NCI-H345 treated with DMSO at 0.1 percent for 48 hours (cell line): ENCODE results near the gene SLC39A12.
"Not testable (repeated sequence)": the region's sequence is repeated elsewhere in the genome, so short reads cannot be mapped to it uniquely, and the experiment has no call there.

Source experiments
- DNase-seq: peaks from one replicate; lab custom pipeline; 2025; ENCODE audit not compliant: unreplicated experiment; lab: John Stamatoyannopoulos, UW

Gene SLC39A12

GRCh38 chr10:17951868-17952371 is at the start of gene SLC39A12:
SLC39A12 (plus strand) TSS chr10:17951918; CDS start chr10:17953277, 1,359 bp downstream.
- DNase-seq, result no peak

DNA sequence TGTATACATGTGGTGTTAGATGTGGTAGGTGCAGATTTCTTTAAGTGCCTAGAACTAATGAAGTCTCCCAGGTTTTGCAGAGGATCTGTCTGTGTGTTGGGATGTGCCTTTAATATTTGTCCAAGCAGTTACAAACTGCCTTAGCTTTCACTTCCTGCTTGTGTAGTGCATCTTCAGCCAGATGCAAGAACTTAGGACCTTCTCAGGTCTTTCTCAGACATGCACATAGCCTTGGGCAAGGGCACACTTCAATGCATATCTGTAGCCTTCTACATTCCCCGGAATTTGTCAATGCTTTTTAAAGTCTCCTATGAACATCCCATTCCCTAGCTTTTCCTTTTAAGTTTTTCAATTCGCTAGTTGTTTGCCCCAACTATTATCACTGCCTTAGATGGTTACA is 47.2 kb upstream of the SLC39A12 start:
- DNase-seq, result no peak

DNA sequence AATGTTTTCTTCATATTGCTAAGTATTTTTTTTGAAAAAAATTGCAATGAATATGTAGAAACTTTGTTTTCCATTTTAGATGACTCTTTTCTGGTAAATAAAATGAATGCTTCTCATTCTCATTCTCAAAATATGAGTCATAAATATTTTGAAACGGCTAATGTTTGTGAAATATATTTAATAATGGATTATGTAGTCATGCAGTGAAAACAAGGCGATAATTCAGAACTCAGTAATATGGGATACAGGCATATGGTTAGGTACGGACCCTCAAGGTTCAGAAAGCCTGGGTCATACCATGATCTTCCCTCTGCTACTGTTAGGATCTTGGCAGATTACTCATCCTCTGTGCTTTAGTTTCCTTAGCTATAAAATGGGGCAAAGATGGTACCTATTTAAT is 46.2 kb upstream of the SLC39A12 start:
- no peak for DNase-seq

- DNase-seq, result no peak
Observed at GRCh38 chr10:17906002-17906401, 45.7 kb upstream of the SLC39A12 start.

DNA sequence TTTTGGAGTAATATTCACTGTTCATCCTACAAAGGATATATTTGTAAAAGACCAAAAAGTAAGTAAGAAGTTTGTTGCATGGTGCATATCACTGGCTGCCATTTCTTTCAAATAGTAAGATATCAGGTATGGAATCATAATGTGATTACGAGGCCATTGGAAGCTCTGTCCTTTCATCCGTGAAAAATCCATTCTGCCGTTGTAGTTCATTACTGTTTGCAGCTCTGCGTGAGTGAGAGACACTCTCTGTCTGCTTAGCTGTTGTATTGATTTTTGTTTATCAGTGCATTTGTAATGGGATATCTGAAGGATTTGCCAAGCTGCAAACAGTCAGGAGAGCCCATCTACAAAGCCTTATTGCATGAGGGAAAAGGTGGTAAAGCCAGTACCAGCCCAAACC is 44.1 kb upstream of the SLC39A12 start:
- no peak for DNase-seq

DNA sequence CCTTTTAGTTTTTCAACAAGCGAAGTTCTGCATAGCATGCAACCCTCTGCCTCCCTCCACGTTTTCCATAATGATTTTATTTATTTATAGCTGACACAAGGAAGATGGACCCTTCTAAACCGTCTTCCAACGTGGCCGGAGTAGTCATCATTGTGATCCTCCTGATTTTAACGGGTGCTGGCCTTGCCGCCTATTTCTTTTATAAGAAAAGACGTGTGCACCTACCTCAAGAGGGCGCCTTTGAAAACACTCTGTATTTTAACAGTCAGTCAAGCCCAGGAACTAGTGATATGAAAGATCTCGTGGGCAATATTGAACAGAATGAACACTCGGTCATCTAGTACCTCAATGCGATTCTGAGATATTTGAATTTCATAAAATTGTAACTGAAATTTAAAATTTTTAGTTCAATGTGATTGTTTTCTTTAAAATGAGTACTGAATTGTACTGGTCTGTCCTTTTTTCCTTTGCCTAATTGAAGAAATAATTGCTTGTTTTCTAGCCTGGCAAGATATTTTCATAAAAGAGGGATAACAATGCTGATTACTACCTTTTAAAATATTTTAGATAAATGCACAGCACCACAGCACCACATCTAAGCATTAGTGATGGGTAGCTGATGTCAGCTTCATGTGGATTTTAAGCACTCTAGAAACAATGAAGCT is 41.5 kb upstream of the SLC39A12 start:
- no peak for DNase-seq

- no peak for DNase-seq
Observed at GRCh38 chr10:17912754-17913153, 39.0 kb upstream of the SLC39A12 start.

DNA sequence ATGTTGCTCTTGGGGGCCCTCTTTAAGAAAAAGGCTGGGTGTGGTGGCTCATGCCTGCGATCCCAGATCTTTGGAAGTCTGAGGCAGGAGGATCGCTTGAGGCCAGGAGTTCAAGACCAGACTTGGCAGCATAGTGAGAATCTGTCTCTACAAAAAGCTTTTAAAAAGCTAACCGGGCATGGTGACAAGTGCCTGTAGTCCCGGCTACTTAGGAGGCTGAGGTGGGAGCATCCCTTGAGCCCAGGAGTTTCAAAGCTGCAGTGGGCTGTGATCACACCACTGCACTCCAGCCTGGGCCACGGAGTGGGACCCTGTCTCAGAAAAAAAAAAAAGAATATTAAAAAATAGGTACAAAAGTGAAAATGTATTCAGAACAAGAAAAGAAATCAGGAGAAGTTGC is 38.1 kb upstream of the SLC39A12 start:
- no peak for DNase-seq

DNA sequence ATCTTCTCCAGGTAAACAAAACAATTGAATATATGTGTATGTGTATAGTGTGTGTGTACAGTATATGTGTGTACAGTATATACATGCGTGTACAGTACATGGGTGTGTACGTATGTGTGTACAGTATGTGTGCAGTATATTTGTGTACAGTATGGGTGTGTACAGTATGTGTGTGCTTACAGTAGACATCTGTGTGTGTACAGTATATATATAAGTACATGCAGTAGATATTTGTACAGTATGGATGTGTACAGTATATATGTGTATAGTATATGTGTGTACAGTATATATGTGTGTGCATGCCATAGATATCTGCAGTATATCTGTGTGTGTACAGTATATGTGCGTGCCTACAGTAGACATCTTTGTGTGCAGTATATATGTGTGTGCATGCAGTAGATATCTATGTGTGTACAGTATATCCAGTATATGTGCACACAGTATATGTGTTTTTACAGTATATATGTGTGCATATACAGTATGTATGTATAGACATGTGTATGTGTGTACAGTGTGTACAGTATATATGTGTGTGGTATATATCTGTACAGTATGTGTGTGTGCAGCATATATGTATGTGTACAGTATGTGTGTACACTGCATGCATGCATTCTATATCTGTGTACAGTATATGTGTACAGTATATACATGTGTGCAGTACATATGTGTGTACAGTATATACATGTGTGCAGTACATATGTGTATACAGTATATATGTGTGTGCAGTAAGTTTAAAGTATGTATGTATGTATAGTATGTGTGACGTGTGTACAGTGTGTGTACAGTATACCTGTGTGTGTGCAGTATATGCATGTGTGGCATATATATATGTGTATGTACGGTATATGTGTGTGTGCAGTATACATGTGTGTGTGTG is 37.3 kb upstream of the SLC39A12 start:
- DNase-seq, result no peak

- no peak for DNase-seq
Observed at GRCh38 chr10:17915181-17915580, 36.5 kb upstream of the SLC39A12 start.

DNA sequence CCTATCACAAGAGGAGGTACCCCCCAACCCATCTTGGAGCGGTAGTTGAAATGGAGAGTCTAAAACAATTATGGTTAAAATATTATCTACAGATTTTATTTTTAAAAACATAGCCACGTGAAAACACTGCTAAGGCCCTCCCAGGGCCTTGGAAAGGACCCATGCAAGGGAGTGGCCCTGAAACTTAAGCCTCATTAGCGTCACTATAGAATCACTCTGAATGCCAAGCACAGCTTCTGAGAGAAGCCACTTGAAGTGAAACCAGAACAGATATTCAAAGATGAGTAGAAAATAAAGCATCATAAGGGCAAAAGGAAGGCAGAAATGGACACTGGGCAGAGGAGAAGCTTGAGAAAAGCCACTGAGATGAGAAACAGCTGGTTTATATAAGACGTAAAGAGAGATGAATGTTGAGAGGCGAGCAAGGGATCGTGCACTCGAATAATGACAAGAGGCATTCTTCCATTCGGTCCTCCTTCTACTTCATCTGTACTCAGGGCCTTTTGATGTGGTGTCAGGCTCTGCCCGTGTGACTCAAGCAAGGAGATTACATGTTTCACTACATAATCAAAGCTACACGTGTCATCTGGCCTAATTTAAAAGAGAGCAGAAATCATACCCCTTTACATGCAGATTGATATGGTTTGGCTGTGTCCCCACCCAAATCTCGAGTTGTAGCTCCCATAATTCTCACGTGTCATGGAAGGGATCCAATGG is 33.4 kb upstream of the SLC39A12 start:
- DNase-seq, result no peak

DNA sequence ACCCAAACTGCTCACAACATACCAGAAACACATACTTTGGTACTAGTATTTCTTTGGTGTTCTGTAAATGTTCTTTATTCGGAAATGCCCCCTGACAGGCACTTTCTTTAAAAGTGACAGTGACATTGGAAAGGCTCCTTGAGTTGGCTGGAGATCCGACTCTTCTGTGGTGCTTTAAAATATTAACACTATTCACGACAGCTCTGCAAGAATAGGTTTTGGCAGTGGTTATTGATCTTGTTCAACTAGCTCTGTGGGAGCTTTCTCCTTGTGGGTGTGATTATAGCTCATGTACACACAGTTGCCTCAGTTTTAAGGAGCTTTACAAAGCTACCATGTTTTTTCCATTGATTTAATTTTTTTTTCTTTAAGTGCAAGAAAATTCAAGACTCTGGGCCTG is 30.3 kb upstream of the SLC39A12 start:
- DNase-seq, result no peak

DNA sequence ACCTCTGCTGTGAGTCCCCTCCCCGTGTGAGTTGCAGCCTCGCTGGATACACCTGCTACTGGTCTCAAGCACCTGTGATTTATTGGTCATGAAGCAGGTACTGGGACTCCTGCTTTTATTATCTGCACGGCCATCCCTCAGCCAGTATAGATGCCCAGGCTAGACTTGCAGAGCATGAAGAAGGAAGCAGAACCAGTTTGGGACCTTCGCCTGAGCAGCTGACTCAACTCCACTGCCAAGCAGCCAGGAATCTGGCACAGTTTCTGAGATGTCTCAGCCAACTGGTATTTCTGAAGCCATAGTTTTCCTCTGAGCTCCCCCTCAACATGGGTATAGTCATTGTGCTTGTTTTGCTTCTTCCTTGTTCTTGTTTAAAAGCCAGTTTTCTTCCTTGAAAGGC is 28.0 kb upstream of the SLC39A12 start:
- no peak for DNase-seq

GRCh38 chr10:17943033-17943745 is 8.5 kb upstream of the SLC39A12 start:
- no peak for DNase-seq

DNA sequence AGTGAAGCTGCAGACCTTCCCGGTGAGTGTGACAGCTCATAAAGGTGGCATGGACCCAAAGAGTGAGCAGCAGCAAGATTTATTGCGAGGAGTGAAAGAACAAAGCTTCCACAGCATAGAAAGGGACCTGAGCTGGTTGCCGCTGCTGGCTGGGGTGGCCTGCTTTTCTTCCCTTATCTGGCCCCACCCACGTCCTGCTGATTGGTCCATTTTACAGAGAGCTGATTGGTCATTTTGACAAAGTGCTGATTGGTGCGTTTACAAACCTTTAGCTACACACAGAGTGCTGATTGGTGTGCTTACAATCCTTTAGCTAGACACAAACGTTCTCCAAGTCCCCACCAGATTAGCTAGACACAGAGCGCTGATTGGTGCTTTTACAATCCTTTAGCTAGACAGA is 1.4 kb upstream of the SLC39A12 start:
- not testable (repeated sequence) for DNase-seq

GRCh38 chr10:17950726-17951125 is 992 bp upstream of the SLC39A12 start:
- no peak for DNase-seq

DNA sequence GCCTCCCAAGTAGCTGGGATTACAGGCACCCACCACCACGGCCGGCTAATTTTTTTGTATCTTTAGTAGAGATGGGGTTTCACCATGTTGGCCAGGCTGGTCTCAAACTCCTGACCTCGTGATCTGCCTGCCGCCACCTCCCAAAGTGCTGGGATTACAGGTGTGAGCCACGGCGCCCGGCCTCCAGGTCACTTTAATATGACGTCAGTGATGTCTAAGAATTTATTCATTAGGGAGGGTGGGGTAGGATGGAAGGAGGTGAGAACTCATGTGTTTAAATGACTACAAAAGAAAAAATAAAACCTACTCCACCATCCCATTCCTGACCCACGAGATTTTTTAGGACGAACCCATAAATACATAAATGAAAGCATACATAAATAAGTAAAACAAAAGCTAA is 2.7 kb downstream of the SLC39A12 start:
- DNase-seq, result not testable (repeated sequence)

DNA sequence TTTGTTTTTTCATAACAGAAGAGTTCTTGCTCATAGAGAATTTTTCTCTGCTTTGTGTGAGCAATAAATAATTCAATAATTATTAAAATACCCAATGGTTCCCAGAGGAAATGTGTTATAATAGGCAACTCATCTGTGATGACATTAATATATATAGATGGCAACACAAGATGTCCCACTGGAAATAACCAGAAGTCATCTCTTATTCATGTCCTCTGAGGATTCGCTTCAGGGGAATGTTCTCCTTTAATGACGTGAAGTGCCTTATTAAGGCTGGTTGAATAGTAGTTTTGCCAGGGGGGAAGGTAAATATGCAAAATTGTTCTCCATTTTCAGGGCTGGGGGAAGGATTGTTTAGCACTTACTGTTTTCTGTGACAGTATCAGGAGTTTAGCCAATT is 3.1 kb downstream of the SLC39A12 start:
- DNase-seq, result no peak

DNA sequence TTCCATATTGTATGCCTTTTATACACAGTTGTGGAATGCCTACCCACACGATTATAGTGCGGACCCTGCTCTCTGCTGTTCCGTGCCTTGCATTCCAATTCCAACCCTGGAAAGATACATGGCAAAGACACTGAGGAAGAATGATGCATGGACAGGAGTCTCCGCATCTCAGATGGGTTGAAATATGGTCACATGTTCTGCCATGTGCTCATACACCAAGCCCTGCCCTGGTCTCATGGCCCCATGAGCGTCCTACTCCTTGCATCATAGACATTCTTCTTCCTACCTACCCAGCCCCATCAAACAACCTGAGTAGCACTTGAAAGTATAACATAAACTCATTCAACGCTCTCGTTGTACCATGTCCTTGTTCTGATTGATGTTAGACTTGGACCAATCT is 6.3 kb downstream of the SLC39A12 start:
- no peak for DNase-seq

- no peak for DNase-seq
Observed at GRCh38 chr10:17959870-17960269, 8.2 kb downstream of the SLC39A12 start.
